ENCODE results near the gene ATG16L2.

- TF ChIP-seq, protein P1, sequence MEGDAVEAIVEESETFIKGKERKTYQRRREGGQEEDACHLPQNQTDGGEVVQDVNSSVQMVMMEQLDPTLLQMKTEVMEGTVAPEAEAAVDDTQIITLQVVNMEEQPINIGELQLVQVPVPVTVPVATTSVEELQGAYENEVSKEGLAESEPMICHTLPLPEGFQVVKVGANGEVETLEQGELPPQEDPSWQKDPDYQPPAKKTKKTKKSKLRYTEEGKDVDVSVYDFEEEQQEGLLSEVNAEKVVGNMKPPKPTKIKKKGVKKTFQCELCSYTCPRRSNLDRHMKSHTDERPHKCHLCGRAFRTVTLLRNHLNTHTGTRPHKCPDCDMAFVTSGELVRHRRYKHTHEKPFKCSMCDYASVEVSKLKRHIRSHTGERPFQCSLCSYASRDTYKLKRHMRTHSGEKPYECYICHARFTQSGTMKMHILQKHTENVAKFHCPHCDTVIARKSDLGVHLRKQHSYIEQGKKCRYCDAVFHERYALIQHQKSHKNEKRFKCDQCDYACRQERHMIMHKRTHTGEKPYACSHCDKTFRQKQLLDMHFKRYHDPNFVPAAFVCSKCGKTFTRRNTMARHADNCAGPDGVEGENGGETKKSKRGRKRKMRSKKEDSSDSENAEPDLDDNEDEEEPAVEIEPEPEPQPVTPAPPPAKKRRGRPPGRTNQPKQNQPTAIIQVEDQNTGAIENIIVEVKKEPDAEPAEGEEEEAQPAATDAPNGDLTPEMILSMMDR (IDR thresholded peaks at IDR 0.05), result no peak
- TF ChIP-seq POLR2A (IDR thresholded peaks at IDR 0.05), result no peak
These were observed 18.3 kb downstream of the ATG16L2 start for GRCh38 chr11:72832301-72833082.
